H1 (cell line): ENCODE results near the gene DEAF1. TPM values are rescaled to one million over a fixed set of nuclear protein-coding genes. Genes with fewer than 3 reads are reported as not detected.

Source experiments
- CTCF ChIA-PET: fragments of 300-600 bp; sonication (Branson Sonifier 250); formaldehyde crosslinking; loops from one replicate; lab custom pipeline; 2021; ENCODE audit not compliant: partially characterized antibody; lab: Charles Lee
- POLR2A ChIA-PET: fragments of 300-600 bp; sonication (Branson Sonifier 250); formaldehyde crosslinking; loops from one replicate; lab custom pipeline; 2021; ENCODE audit warnings: inconsistent platforms; ENCODE audit not compliant: partially characterized antibody; lab: Charles Lee
- DNase-seq, 2 experiments: peaks; one replicate each; pipeline versions ENCODE4 v3.0.0 to v3.0.0-alpha.2; 2010 to 2022; ENCODE audit warnings: low spot score in 2 of 2, low read depth in 1 of 2, mixed read lengths in 1 of 2
- FAIRE-seq: peaks from 2 replicates; lab custom pipeline; 2011; peaks lifted over from hg19 to GRCh38; lab: Jason Lieb, UNC
- H2AFZ ChIP-seq: 2 replicates; pipeline ENCODE4 v1.8.1; 2012; ENCODE audit warnings: low read length, inconsistent platforms
- H2AK5ac ChIP-seq: 2 replicates; pipeline ENCODE4 v1.6.1; 2013; ENCODE audit warnings: low read depth, low read length
- H2BK120ac ChIP-seq: replicated peaks from 2 replicates; pipeline ENCODE3; 2013; ENCODE audit warnings: low read depth, low read length, inconsistent platforms
- H2BK12ac ChIP-seq: 2 replicates; pipeline ENCODE4 v1.6.1; 2013; ENCODE audit warnings: low read depth, low read length
- H2BK15ac ChIP-seq: 2 replicates; pipeline ENCODE4 v1.6.1; 2013; ENCODE audit warnings: low read length
- H2BK20ac ChIP-seq: 2 replicates; pipeline ENCODE4 v1.6.1; 2013; ENCODE audit warnings: low read length
- H2BK5ac ChIP-seq: 2 replicates; pipeline ENCODE4 v1.6.1; 2013; ENCODE audit warnings: low read depth, low read length
- H3K14ac ChIP-seq: 2 replicates; pipeline ENCODE4 v1.6.1; 2013; ENCODE audit warnings: inconsistent platforms; ENCODE audit not compliant: insufficient read length
- H3K18ac ChIP-seq: 2 replicates; pipeline ENCODE4 v1.6.1; 2013; ENCODE audit warnings: low read length; ENCODE audit errors: extremely low read depth
- H3K23ac ChIP-seq: 2 replicates; pipeline ENCODE4 v1.6.1; 2013; ENCODE audit warnings: inconsistent platforms; ENCODE audit not compliant: insufficient read length
- H3K23me2 ChIP-seq: 2 replicates; pipeline ENCODE4 v1.6.1; 2013; ENCODE audit warnings: low read depth, low read length
- H3K27ac ChIP-seq: 2 replicates; pipeline ENCODE4 v1.6.1; 2011; ENCODE audit warnings: low read depth, low read length, inconsistent platforms
- H3K27me3 ChIP-seq, 4 experiments: replicated peaks in 1 of 4; 1 replicate in 1 of 4; 2 replicates in 3 of 4; pipeline versions ENCODE4 v1.6.1 to v1.8.1; 2011 to 2013; ENCODE audit warnings: low read length in 3 of 4, mild to moderate bottlenecking in 3 of 4, inconsistent platforms in 2 of 4, mixed read lengths in 2 of 4, moderate library complexity in 1 of 4; ENCODE audit not compliant: control insufficient read depth in 3 of 4, insufficient read depth in 3 of 4; ENCODE audit errors: extremely low read depth in 1 of 4
- H3K36me3 ChIP-seq, 4 experiments: 2 replicates each; pipeline versions ENCODE4 v1.6.1 to v1.8.1; 2011 to 2013; ENCODE audit warnings: mild to moderate bottlenecking in 4 of 4, low read length in 3 of 4, moderate library complexity in 2 of 4, control low read depth in 1 of 4, inconsistent platforms in 1 of 4; ENCODE audit not compliant: insufficient read depth in 4 of 4, control insufficient read depth in 2 of 4
- H3K4ac ChIP-seq: replicated peaks from 2 replicates; pipeline ENCODE3; 2013; ENCODE audit warnings: low read length, low read depth, mixed read lengths, inconsistent platforms; ENCODE audit not compliant: insufficient read length
- H3K4me1 ChIP-seq, 4 experiments: replicated peaks in 1 of 4; 1 replicate in 1 of 4; 2 replicates in 3 of 4; pipeline versions ENCODE4 v1.6.1 to v1.8.1; 2011 to 2013; ENCODE audit warnings: low read length in 3 of 4, inconsistent platforms in 2 of 4, mixed read lengths in 1 of 4; ENCODE audit not compliant: insufficient read depth in 4 of 4, control insufficient read depth in 3 of 4
- H3K4me2 ChIP-seq, 2 experiments: 2 replicates each; pipeline versions ENCODE4 v1.6.1 to v1.8.1; 2011 to 2013; ENCODE audit warnings: low read depth in 2 of 2, low read length in 2 of 2, control low read depth in 1 of 2, inconsistent platforms in 1 of 2, mild to moderate bottlenecking in 1 of 2; ENCODE audit not compliant: insufficient read depth in 1 of 2
- H3K4me3 ChIP-seq, 4 experiments: fragments of 200-600, 300-600 bp in 1 of 4; sonication (generic), shearing (Covaris generic), sonication (Bioruptor Twin) in 1 of 4; 2 replicates each; pipeline versions ENCODE4 v1.5.1 to v1.8.1; 2011 to 2016; ENCODE audit warnings: low read length in 4 of 4, low read depth in 3 of 4, control low read depth in 2 of 4, inconsistent platforms in 2 of 4, mild to moderate bottlenecking in 2 of 4, mixed read lengths in 1 of 4, moderate library complexity in 1 of 4; ENCODE audit not compliant: insufficient read depth in 2 of 4; ENCODE audit errors: extremely low read depth in 1 of 4
- H3K56ac ChIP-seq: replicated peaks from 2 replicates; pipeline ENCODE3; 2013; ENCODE audit warnings: low read depth, mild to moderate bottlenecking, mixed read lengths, low read length, inconsistent platforms; ENCODE audit not compliant: insufficient read length
- H3K79me1 ChIP-seq: 2 replicates; pipeline ENCODE4 v1.6.1; 2013; ENCODE audit warnings: low read depth, low read length, control low read depth
- H3K79me2 ChIP-seq, 2 experiments: 2 replicates each; pipeline versions ENCODE4 v1.6.1 to v1.8.1; 2012 to 2013; ENCODE audit warnings: low read length in 2 of 2, mild to moderate bottlenecking in 2 of 2, inconsistent platforms in 1 of 2; ENCODE audit not compliant: insufficient read depth in 2 of 2, control insufficient read depth in 1 of 2
- H3K9ac ChIP-seq, 4 experiments: replicated peaks in 1 of 4; 1 replicate in 1 of 4; 2 replicates in 3 of 4; pipeline versions ENCODE4 v1.6.1 to v1.8.1; 2011 to 2013; ENCODE audit warnings: low read depth in 3 of 4, low read length in 3 of 4, control low read depth in 2 of 4, mild to moderate bottlenecking in 2 of 4, moderate library complexity in 2 of 4, inconsistent platforms in 1 of 4; ENCODE audit errors: extremely low read depth in 1 of 4
- H3K9me3 ChIP-seq, 2 experiments: 2 replicates each; pipeline versions ENCODE4 v1.6.1 to v1.8.1; 2012 to 2013; ENCODE audit warnings: mild to moderate bottlenecking in 2 of 2, moderate library complexity in 2 of 2, control low read depth in 1 of 2, inconsistent platforms in 1 of 2, low read depth in 1 of 2, low read length in 1 of 2, mixed read lengths in 1 of 2; ENCODE audit not compliant: insufficient read depth in 2 of 2
- H4K20me1 ChIP-seq, 2 experiments: replicated peaks in 1 of 2; 2 replicates each; pipeline versions ENCODE3 to v1.8.1; 2011 to 2013; ENCODE audit warnings: inconsistent platforms in 2 of 2, low read length in 2 of 2, mild to moderate bottlenecking in 1 of 2; ENCODE audit not compliant: insufficient read depth in 2 of 2, control insufficient read depth in 1 of 2
- H4K5ac ChIP-seq: 2 replicates; pipeline ENCODE4 v1.6.1; 2013; ENCODE audit warnings: low read length, low read depth, mixed read lengths, inconsistent platforms; ENCODE audit not compliant: insufficient read length
- H4K8ac ChIP-seq: 2 replicates; pipeline ENCODE4 v1.8.0; 2013; ENCODE audit warnings: mild to moderate bottlenecking, moderate library complexity, low read length, inconsistent platforms; ENCODE audit not compliant: insufficient read depth; ENCODE audit errors: extremely low read depth
- H4K91ac ChIP-seq: replicated peaks from 2 replicates; pipeline ENCODE3; 2013; ENCODE audit warnings: low read length, mixed read lengths, inconsistent platforms; ENCODE audit not compliant: insufficient read length
- CBX5 ChIP-seq: fragments of 300-800, 300-1000 bp; sonication (generic); IDR thresholded peaks from 2 replicates; pipeline ENCODE4 v1.7.1; 2016; ENCODE audit warnings: antibody characterized with exemption, low read length, low read depth
- SIX5 ChIP-seq: IDR thresholded peaks from 2 replicates; pipeline ENCODE4 v1.6.1; 2011; ENCODE audit warnings: mild to moderate bottlenecking, low read depth, low read length
- WGBS, 2 experiments: shearing (Covaris generic) in 1 of 2; methylation state at CpG; one replicate each; pipeline versions ENCODE4 v1.1.6 to v1.1.7; 2013 to 2015; ENCODE audit warnings: low lambda C conversion rate in 2 of 2, mixed read lengths in 2 of 2, inconsistent platforms in 1 of 2, low coverage in 1 of 2, missing lambda C conversion rate in 1 of 2; ENCODE audit not compliant: insufficient replicate concordance in 2 of 2, insufficient coverage in 1 of 2, insufficient read length in 1 of 2; ENCODE audit errors: extremely low coverage in 1 of 2, missing lambda C conversion rate in 1 of 2; 5-methylcytosine and 5-hydroxymethylcytosine counted together
- polyA plus RNA-seq, 7 experiments: library from polyadenylated mRNA; depleted of rRNA in 3 of 7; stranded (reverse) in 5 of 7; unstranded in 2 of 7; fragments of >200 nt in 5 of 7; fragments of 200-250 nt in 2 of 7; gene quantifications; 1 replicate in 5 of 7; 2 replicates in 1 of 7; 4 replicates in 1 of 7; pipeline versions ENCODE4 v1.2.1 to v1.2.3, GENCODE V29; 2011 to 2013; ENCODE audit warnings: missing spikeins in 2 of 7, mixed read lengths in 2 of 7
- total RNA-seq: library from RNA; stranded (reverse); fragmentation: NEBNext Ultra II Directional; extraction: Animal tissue kit (Norgen Biotek cat#: 25700); gene quantifications from 2 replicates; pipeline ENCODE4 v1.2.1, GENCODE V29; 2021

DEAF1 gene
- total and polyA plus RNA-seq, 2 of the 8 experiments (the other 6 are each of a cell fraction or from before 2014, with no cell fraction given): 47.3 to 58.4 TPM

DNA sequence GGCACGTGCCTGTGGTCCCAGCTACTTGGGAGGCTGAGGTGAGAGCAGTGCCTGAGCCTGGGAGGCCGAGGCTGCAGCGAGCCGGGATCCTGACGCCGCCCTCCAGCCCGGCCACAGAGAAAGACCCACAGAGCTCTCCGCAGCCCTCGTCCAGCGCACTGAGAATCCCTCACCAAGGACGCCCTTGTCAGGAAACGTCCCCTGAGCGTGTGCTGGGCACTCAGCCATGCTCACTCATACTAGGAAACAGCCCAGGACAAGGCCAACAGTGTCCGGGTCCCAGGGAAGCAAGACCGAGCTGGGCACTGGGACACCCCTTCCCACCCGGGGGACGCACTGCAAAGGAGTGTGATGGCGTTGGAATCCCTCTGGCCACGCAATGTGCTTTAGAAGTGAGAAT, 14.5 kb downstream of the DEAF1 start:
- Histone ChIP-seq H3K23ac (no peak overlapping the region), H4K8ac (no peak overlapping the region; the same call in 1 of the 2 replicates), H4K91ac (no peak overlapping the region), H3K23me2 (no peaks in the 10 kb centered on the region), H3K18ac (no peak overlapping the region), H3K27ac (no peak overlapping the region), H3K14ac (no peak overlapping the region), H2BK20ac (no peak overlapping the region), H3K56ac (no peak overlapping the region), H3K27me3 (no peaks in the 10 kb centered on the region), H3K4me1 (peaks cover 0 to 2% (median 0%) of the 10 kb centered on the region in 4 experiments; a peak in 3 of 7 replicates), H3K4me2 (no peak overlapping the region), H3K4me3 (no peak overlapping the region), H2BK15ac (no peak overlapping the region), H3K79me2 (no peaks in the 10 kb centered on the region), H2AK5ac (no peak overlapping the region), H4K20me1 (peaks cover 0 to 4% of the 10 kb centered on the region in 2 experiments), H2BK12ac (no peak overlapping the region), H2BK120ac (no peak overlapping the region), H3K79me1 (no peaks in the 10 kb centered on the region; the same call in 1 of the 2 replicates), H2BK5ac (no peak overlapping the region), H3K4ac (no peak overlapping the region), H3K9ac (no peak overlapping the region), H3K36me3 (peaks cover 2 to 32% (median 17%) of the 10 kb centered on the region in 4 experiments; a peak in 7 of 8 replicates)
- DNase-seq (no peak), FAIRE-seq (no peak)
- ChIA-PET POLR2A (interaction anchor here (0.7 to 2.6 kb wide), 4 partner anchors 10 to 25 kb away, joined by 3 to 9 read pairs (median 4); partner anchors contain the start of gene EPS8L2), CTCF (interaction anchor here (0.6 to 3.6 kb wide), 8 partner anchors 11 to 169 kb away, joined by 3 to 15 read pairs (median 6); no protein-coding TSS in a partner anchor)
- TF ChIP-seq CBX5: no peak
- no peak for TF ChIP-seq SIX5
- TF ChIP-seq, all 59 proteins: peak for 0
- Histone ChIP-seq H3K9me3 (no peaks in the 10 kb centered on the region), H2AFZ (no peak overlapping the region), H4K5ac (no peak overlapping the region)
- 96% methylated on average over 18 of the region's 19 CpGs; no CpG with 5 or more reads in 1 of the 2 experiments for WGBS, 2 experiments
